K562 (cell line): ENCODE data around the gene UGT2B17.

Source experiments
- CTCF ChIP-seq, 3 experiments: IDR thresholded peaks in 2 of 3; conservative IDR thresholded peaks in 1 of 3; 2 replicates each; pipeline ENCODE4 v1.5.1; 2011 to 2012; ENCODE audit warnings: low read length in 3 of 3, mild to moderate bottlenecking in 3 of 3, control low read depth in 2 of 3, improper control_type of control experiment in 1 of 3, inconsistent platforms in 1 of 3, low read depth in 1 of 3, mixed read lengths in 1 of 3, moderate library complexity in 1 of 3; ENCODE audit not compliant: insufficient read depth in 2 of 3
- PPARD ChIP-seq: fragments of 250-450 bp; sonication (Bioruptor Pico); IDR thresholded peaks from 2 replicates; pipeline ENCODE4 v1.8.0; 2022; ENCODE audit warnings: inconsistent platforms, mild to moderate bottlenecking, moderate library complexity
- RBM22 ChIP-seq: fragments of 200-400 bp; formaldehyde crosslinking; IDR thresholded peaks from 2 replicates; pipeline ENCODE4 v1.6.1; 2018; ENCODE audit warnings: low read length, low read depth; ENCODE audit not compliant: poor library complexity, severe bottlenecking

DNA sequence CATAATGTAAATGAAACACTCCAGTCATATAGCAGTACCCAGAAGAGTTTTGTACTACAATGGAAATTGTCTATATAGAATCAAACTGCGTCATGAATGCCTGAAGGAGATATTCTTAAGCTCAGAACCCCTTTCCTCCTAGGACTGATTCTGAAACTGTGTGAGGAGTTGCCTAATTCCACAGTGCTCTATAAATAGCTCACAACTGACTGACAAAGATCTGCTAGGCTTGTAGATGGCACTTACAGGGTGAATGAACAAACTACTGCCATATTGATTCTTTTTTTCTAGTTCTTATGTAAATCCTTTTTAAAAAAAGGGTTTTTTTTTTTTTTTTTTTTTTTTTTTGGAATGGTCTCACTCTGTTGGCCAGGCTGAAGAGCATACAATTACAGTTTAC, 30.1 kb upstream of the UGT2B17 start:
- TF ChIP-seq RBM22, result no peak
- TF ChIP-seq PPARD, result no peak
- TF ChIP-seq CTCF (IDR thresholded peaks at IDR 0.05 in 2 of 3, conservative IDR thresholded peaks at IDR 0.05 in 1 of 3; ENCODE audit: insufficient read depth in 2 of 3, low read depth in 1 of 3, low read length in 3 of 3), result no peak
